Measurements from ENCODE around the gene NSUN4. TPM values are rescaled to one million over a fixed set of nuclear protein-coding genes. Genes with fewer than 3 reads are reported as not detected.

The NSUN4 gene
- total and polyA plus RNA-seq, 10 of the 15 experiments (the other 5 are each of a cell fraction or from before 2014, with no cell fraction given) = 22.1 to 80.2 (median 29.6) TPM

GRCh38 chr1:46399307-46399706 lies 58.7 kb downstream of the NSUN4 start:
- intact Hi-C loops (cut with micrococcal nuclease; ENCODE audit: unreplicated experiment) (no loop called here), in situ Hi-C loops (cut with MboI) (no loop called here)
- no peak for ATAC-seq
- ChIA-PET RAD21 (ENCODE audit: unreplicated experiment) (no interaction called here), POLR2A (no interaction called here), CTCF (interaction anchor here (0.7 kb wide), 1 partner anchor 29 kb away, joined by 3 read pairs; no protein-coding TSS in a partner anchor), SMC1A (ENCODE audit: uncharacterized antibody, unreplicated experiment) (no interaction called here)
- H2AFZ ChIP-seq (ENCODE audit: control insufficient read depth, low read depth, low read length) = no peak overlapping the region
- no peak for FAIRE-seq
- no peak for TF ChIP-seq MYC (IDR thresholded peaks at IDR 0.05; ENCODE audit: insufficient read depth, insufficient read length, insufficient replicate concordance, low read length, severe bottlenecking)
- TF ChIP-seq ZNF592 (IDR thresholded peaks at IDR 0.05) = no peak
- TF ChIP-seq GABPA (IDR thresholded peaks at IDR 0.05; ENCODE audit: low read depth) = no peak
- TF ChIP-seq, protein P1, sequence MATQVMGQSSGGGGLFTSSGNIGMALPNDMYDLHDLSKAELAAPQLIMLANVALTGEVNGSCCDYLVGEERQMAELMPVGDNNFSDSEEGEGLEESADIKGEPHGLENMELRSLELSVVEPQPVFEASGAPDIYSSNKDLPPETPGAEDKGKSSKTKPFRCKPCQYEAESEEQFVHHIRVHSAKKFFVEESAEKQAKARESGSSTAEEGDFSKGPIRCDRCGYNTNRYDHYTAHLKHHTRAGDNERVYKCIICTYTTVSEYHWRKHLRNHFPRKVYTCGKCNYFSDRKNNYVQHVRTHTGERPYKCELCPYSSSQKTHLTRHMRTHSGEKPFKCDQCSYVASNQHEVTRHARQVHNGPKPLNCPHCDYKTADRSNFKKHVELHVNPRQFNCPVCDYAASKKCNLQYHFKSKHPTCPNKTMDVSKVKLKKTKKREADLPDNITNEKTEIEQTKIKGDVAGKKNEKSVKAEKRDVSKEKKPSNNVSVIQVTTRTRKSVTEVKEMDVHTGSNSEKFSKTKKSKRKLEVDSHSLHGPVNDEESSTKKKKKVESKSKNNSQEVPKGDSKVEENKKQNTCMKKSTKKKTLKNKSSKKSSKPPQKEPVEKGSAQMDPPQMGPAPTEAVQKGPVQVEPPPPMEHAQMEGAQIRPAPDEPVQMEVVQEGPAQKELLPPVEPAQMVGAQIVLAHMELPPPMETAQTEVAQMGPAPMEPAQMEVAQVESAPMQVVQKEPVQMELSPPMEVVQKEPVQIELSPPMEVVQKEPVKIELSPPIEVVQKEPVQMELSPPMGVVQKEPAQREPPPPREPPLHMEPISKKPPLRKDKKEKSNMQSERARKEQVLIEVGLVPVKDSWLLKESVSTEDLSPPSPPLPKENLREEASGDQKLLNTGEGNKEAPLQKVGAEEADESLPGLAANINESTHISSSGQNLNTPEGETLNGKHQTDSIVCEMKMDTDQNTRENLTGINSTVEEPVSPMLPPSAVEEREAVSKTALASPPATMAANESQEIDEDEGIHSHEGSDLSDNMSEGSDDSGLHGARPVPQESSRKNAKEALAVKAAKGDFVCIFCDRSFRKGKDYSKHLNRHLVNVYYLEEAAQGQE (IDR thresholded peaks at IDR 0.05; ENCODE audit: low read depth, low read length) = no peak
- TF ChIP-seq, protein P2, sequence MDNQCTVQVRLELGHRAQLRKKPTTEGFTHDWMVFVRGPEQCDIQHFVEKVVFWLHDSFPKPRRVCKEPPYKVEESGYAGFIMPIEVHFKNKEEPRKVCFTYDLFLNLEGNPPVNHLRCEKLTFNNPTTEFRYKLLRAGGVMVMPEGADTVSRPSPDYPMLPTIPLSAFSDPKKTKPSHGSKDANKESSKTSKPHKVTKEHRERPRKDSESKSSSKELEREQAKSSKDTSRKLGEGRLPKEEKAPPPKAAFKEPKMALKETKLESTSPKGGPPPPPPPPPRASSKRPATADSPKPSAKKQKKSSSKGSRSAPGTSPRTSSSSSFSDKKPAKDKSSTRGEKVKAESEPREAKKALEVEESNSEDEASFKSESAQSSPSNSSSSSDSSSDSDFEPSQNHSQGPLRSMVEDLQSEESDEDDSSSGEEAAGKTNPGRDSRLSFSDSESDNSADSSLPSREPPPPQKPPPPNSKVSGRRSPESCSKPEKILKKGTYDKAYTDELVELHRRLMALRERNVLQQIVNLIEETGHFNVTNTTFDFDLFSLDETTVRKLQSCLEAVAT (IDR thresholded peaks at IDR 0.05) = no peak
- TF ChIP-seq HDAC6 (IDR thresholded peaks at IDR 0.05; ENCODE audit: unreplicated experiment) = no peak
- TF ChIP-seq, protein P3, sequence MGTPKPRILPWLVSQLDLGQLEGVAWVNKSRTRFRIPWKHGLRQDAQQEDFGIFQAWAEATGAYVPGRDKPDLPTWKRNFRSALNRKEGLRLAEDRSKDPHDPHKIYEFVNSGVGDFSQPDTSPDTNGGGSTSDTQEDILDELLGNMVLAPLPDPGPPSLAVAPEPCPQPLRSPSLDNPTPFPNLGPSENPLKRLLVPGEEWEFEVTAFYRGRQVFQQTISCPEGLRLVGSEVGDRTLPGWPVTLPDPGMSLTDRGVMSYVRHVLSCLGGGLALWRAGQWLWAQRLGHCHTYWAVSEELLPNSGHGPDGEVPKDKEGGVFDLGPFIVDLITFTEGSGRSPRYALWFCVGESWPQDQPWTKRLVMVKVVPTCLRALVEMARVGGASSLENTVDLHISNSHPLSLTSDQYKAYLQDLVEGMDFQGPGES (IDR thresholded peaks at IDR 0.05) = no peak
- no peak overlapping the region for H3K4me3 ChIP-seq
- H3K36me3 ChIP-seq (ENCODE audit: control insufficient read depth in 2 of 2, insufficient read depth in 2 of 2, low read length in 1 of 2) = no peaks in the 10 kb centered on the region
- no peaks in the 10 kb centered on the region for H3K27me3 ChIP-seq (replicated peaks in 1 of 2; ENCODE audit: control insufficient read depth in 2 of 2, insufficient read depth in 2 of 2, low read length in 1 of 2)
- H3K27ac ChIP-seq (ENCODE audit: control insufficient read depth, insufficient read depth) = no peak overlapping the region
- no peak overlapping the region for H3K9ac ChIP-seq (ENCODE audit: control insufficient read depth, insufficient read depth, low read length)
- H4K20me1 ChIP-seq (ENCODE audit: control insufficient read depth, insufficient read depth) = no peaks in the 10 kb centered on the region
- H3K4me1 ChIP-seq (ENCODE audit: control insufficient read depth, insufficient read depth, low read length) = no peaks in the 10 kb centered on the region
- WGBS (ENCODE audit: insufficient coverage, insufficient replicate concordance, low lambda C conversion rate, missing lambda C conversion rate) = 25% methylated on average over 9 of the region's 9 CpGs
- H3K79me2 ChIP-seq (ENCODE audit: control insufficient read depth, insufficient read depth, low read length) = no peaks in the 10 kb centered on the region
- H3K4me2 ChIP-seq (ENCODE audit: control insufficient read depth, insufficient read depth) = no peak overlapping the region
- H3K9me3 ChIP-seq (replicated peaks; ENCODE audit: control insufficient read depth, insufficient read depth, low read length) = no peaks in the 10 kb centered on the region; the same call in 2 of the 3 replicates
- BruUV-seq (replicated peaks) = no TSS peak
- no peak for DNase-seq (ENCODE audit: low read depth, low spot score)

All from GM12878 (cell line).